ENCODE measurements around the gene TAF11L8.
"Not testable (repeated sequence)": the region's sequence is repeated elsewhere in the genome, so short reads cannot be mapped to it uniquely, and the experiment has no call there.

The TAF11L8 gene

DNA sequence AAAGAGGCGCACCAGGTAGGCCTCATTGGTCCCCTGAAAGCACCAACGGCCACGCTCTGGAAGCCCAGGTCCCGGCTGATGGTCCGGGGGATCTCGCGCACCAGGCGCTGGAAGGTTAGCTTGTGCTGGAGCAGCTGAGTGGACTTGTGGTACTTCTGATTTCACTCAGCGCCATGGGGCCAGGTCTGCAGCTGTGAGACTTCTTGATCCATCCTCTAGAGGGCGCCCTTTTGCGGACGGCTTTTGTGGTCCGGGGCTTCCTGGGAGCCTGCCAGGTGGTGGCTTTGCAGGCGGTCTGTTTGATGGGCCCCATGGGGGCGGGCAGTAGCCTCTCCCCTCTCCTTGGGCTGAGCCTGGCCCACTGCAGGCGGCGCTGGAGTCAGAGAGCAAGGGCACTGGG lies 29.9 kb upstream of the TAF11L8 start:
- TF ChIP-seq EZH2phosphoT487 (IDR thresholded peaks at IDR 0.05; ENCODE audit: borderline replicate concordance, low read length) = no peak
- TF ChIP-seq, protein P1, sequence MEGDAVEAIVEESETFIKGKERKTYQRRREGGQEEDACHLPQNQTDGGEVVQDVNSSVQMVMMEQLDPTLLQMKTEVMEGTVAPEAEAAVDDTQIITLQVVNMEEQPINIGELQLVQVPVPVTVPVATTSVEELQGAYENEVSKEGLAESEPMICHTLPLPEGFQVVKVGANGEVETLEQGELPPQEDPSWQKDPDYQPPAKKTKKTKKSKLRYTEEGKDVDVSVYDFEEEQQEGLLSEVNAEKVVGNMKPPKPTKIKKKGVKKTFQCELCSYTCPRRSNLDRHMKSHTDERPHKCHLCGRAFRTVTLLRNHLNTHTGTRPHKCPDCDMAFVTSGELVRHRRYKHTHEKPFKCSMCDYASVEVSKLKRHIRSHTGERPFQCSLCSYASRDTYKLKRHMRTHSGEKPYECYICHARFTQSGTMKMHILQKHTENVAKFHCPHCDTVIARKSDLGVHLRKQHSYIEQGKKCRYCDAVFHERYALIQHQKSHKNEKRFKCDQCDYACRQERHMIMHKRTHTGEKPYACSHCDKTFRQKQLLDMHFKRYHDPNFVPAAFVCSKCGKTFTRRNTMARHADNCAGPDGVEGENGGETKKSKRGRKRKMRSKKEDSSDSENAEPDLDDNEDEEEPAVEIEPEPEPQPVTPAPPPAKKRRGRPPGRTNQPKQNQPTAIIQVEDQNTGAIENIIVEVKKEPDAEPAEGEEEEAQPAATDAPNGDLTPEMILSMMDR (IDR thresholded peaks at IDR 0.05; ENCODE audit: low read depth, low read length, poor library complexity, severe bottlenecking) = peak; percentile 49
- H3K36me3 ChIP-seq (ENCODE audit: control insufficient read depth, low read length) = no peaks in the 10 kb centered on the region
- H3K4me2 ChIP-seq (ENCODE audit: low read length) = no peak overlapping the region
- no peaks in the 10 kb centered on the region for H3K4me1 ChIP-seq (ENCODE audit: control insufficient read depth, low read length)
- H3K9me2 ChIP-seq (replicated peaks; ENCODE audit: control insufficient read depth, low read length) = no peaks in the 10 kb centered on the region
- no peaks in the 10 kb centered on the region for H4K20me1 ChIP-seq (ENCODE audit: control insufficient read depth, insufficient read depth, low read depth, low read length)
- no peaks in the 10 kb centered on the region for H3K79me2 ChIP-seq (ENCODE audit: control insufficient read depth, low read length)
- no peak overlapping the region for H3K4me3 ChIP-seq (ENCODE audit: low read length)
- H3F3A ChIP-seq (ENCODE audit: control insufficient read depth, insufficient read depth) = no peaks in the 10 kb centered on the region
- H3K27ac ChIP-seq (ENCODE audit: low read depth, low read length) = no peak overlapping the region
- H3K27me3 ChIP-seq (ENCODE audit: control insufficient read depth, low read length) = no peaks in the 10 kb centered on the region
- no peaks in the 10 kb centered on the region for H3K9me3 ChIP-seq (ENCODE audit: control insufficient read depth, insufficient read depth, low read length)

DNA sequence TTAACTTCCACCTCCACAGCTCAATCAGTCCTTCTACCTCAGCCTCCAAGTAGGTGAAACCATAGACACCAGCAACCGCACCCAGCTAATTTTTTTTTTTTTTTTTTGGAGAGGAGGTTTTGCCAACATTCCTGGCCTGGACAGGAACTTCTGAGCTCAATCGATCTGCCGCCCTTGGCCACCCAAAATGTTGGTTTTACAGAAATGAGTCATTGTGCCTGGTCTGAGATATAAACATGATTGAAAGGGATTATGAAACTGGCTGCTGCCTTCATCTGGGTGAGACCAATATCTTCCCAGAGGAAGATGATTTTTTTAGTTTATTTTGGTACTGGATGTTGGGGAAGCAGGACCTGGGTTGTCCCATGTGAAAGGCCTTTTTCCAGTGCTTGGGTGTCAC lies 28.6 kb upstream of the TAF11L8 start:
- Histone ChIP-seq H3K27me3 (ENCODE audit: control insufficient read depth, low read length) (no peaks in the 10 kb centered on the region), H3K4me3 (ENCODE audit: low read length) (no peak overlapping the region), H4K20me1 (ENCODE audit: control insufficient read depth, insufficient read depth, low read depth, low read length) (no peaks in the 10 kb centered on the region), H3K36me3 (ENCODE audit: control insufficient read depth, low read length) (no peaks in the 10 kb centered on the region), H3K9me2 (replicated peaks; ENCODE audit: control insufficient read depth, low read length) (no peaks in the 10 kb centered on the region), H3K4me2 (ENCODE audit: low read length) (no peak overlapping the region), H3K79me2 (ENCODE audit: control insufficient read depth, low read length) (no peaks in the 10 kb centered on the region), H3K4me1 (ENCODE audit: control insufficient read depth, low read length) (no peaks in the 10 kb centered on the region), H3K27ac (ENCODE audit: low read depth, low read length) (no peak overlapping the region), H3F3A (ENCODE audit: control insufficient read depth, insufficient read depth) (no peaks in the 10 kb centered on the region), H3K9me3 (ENCODE audit: control insufficient read depth, insufficient read depth, low read length) (no peaks in the 10 kb centered on the region)
- TF ChIP-seq, protein P1 (IDR thresholded peaks at IDR 0.05; ENCODE audit: low read depth, low read length, poor library complexity, severe bottlenecking) = no peak
- TF ChIP-seq EZH2phosphoT487 (IDR thresholded peaks at IDR 0.05; ENCODE audit: borderline replicate concordance, low read length) = no peak

DNA sequence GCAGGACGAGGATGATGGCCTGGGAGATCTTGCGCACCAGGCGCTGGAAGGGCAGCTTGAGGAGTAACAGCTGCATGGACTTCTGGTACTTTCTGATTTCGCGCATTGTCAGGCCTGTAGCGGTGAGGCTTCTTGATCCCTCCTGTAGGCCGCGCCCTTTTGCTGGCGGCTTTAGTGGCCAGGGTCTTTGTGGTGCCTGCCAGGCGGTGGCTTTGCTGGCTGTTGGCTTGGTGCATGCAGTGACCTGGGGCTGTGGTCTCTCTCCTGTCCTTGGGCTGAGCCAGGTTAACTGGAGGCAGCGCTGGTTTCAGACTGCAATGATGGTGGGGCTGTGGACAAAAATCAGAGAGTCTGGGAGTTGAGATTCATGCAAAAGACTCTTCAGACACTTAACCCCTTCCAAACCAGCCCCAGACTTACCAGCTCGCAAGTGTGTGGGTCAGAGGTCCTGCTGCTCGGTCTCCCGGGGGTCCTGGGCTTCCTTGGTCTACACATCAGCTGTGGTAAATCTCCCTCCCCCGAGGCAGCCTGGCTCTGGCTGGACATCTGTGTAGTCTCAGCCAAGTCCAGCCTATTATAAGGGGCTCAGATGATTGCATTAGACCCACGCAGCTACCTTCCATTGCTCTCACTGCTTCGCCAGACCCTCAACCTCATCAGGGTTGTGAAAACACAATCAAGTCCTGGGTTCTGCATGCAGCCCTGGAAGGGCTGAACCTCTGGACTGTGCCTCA lies 24.3 kb upstream of the TAF11L8 start:
- Histone ChIP-seq H3K27me3 (ENCODE audit: control insufficient read depth, low read length) (no peaks in the 10 kb centered on the region), H3K27ac (ENCODE audit: low read depth, low read length) (no peak overlapping the region), H3K79me2 (ENCODE audit: control insufficient read depth, low read length) (no peaks in the 10 kb centered on the region), H3K36me3 (ENCODE audit: control insufficient read depth, low read length) (no peaks in the 10 kb centered on the region), H3K9me3 (ENCODE audit: control insufficient read depth, insufficient read depth, low read length) (no peaks in the 10 kb centered on the region), H3K4me1 (ENCODE audit: control insufficient read depth, low read length) (no peaks in the 10 kb centered on the region), H3K9me2 (replicated peaks; ENCODE audit: control insufficient read depth, low read length) (no peaks in the 10 kb centered on the region), H3F3A (ENCODE audit: control insufficient read depth, insufficient read depth) (no peaks in the 10 kb centered on the region), H3K4me2 (ENCODE audit: low read length) (no peak overlapping the region), H4K20me1 (ENCODE audit: control insufficient read depth, insufficient read depth, low read depth, low read length) (no peaks in the 10 kb centered on the region), H3K4me3 (ENCODE audit: low read length) (no peak overlapping the region)
- TF ChIP-seq, protein P1 (IDR thresholded peaks at IDR 0.05; ENCODE audit: low read depth, low read length, poor library complexity, severe bottlenecking) = no peak
- no peak for TF ChIP-seq EZH2phosphoT487 (IDR thresholded peaks at IDR 0.05; ENCODE audit: borderline replicate concordance, low read length)

DNA sequence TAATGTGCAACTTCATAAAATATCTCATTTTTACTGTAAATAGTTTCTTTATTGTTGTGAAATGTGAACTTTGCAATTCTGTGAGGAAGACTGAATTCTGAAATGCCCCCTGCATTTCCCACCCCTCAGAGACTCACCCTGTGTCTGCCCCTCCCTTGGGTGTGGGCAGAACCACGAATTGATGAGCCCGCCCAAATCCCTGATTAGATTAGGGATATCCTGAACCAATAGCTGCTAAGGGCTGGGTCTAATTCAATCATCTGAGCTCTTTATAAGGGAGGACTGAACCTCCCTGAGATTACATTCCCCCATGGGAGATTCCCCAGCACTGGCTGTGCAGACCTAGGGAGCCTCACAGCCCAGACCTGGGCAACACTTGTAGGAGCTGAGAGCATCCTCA lies 19.3 kb upstream of the TAF11L8 start, which contains the start of gene TAF11L12:
TSS of gene TAF11L12 (plus strand) at position 301 of the 400 bp plus-strand sequence.
- not testable (repeated sequence) for H4K20me1 ChIP-seq (ENCODE audit: control insufficient read depth, insufficient read depth, low read depth, low read length); H3K27me3 ChIP-seq (ENCODE audit: control insufficient read depth, low read length); H3K27ac ChIP-seq (ENCODE audit: low read depth, low read length); H3K4me1 ChIP-seq (ENCODE audit: control insufficient read depth, low read length); H3K79me2 ChIP-seq (ENCODE audit: control insufficient read depth, low read length); H3K9me2 ChIP-seq (replicated peaks; ENCODE audit: control insufficient read depth, low read length); H3K9me3 ChIP-seq (ENCODE audit: control insufficient read depth, insufficient read depth, low read length); H3F3A ChIP-seq (ENCODE audit: control insufficient read depth, insufficient read depth); H3K4me3 ChIP-seq (ENCODE audit: low read length); H3K4me2 ChIP-seq (ENCODE audit: low read length); H3K36me3 ChIP-seq (ENCODE audit: control insufficient read depth, low read length)

DNA sequence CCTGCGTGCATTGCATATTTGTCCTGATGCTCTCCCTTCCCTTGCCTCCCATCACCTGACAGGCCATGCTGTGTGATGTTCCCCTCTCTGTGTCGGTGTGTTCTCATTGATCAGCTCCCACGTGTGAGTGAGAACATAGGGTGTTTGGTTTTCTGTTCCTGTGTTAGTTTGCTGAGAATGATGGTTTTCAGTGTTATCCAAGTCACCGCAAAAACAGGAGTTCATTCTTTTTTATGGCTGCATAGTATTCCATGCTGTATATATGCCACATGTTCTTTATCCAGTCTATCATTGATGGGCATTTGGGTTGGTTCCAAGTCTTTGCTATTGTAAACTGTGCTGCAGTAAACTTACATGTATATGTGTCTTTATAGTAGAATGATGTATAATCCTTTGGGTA lies 16.7 kb upstream of the TAF11L8 start:
- not testable (repeated sequence) for H3K79me2 ChIP-seq (ENCODE audit: control insufficient read depth, low read length); H3K27ac ChIP-seq (ENCODE audit: low read depth, low read length); H4K20me1 ChIP-seq (ENCODE audit: control insufficient read depth, insufficient read depth, low read depth, low read length); H3K9me2 ChIP-seq (replicated peaks; ENCODE audit: control insufficient read depth, low read length); H3K27me3 ChIP-seq (ENCODE audit: control insufficient read depth, low read length); H3K36me3 ChIP-seq (ENCODE audit: control insufficient read depth, low read length); H3K9me3 ChIP-seq (ENCODE audit: control insufficient read depth, insufficient read depth, low read length); H3K4me1 ChIP-seq (ENCODE audit: control insufficient read depth, low read length); H3K4me3 ChIP-seq (ENCODE audit: low read length); H3F3A ChIP-seq (ENCODE audit: control insufficient read depth, insufficient read depth); H3K4me2 ChIP-seq (ENCODE audit: low read length)
